NCI-H446 (cell line): ENCODE measurements around the gene EXOC3L4.

Experiments
- DNase-seq, 2 experiments: peaks; one replicate each; lab custom pipeline; 2025; lab: John Stamatoyannopoulos, UW

The EXOC3L4 gene

DNA sequence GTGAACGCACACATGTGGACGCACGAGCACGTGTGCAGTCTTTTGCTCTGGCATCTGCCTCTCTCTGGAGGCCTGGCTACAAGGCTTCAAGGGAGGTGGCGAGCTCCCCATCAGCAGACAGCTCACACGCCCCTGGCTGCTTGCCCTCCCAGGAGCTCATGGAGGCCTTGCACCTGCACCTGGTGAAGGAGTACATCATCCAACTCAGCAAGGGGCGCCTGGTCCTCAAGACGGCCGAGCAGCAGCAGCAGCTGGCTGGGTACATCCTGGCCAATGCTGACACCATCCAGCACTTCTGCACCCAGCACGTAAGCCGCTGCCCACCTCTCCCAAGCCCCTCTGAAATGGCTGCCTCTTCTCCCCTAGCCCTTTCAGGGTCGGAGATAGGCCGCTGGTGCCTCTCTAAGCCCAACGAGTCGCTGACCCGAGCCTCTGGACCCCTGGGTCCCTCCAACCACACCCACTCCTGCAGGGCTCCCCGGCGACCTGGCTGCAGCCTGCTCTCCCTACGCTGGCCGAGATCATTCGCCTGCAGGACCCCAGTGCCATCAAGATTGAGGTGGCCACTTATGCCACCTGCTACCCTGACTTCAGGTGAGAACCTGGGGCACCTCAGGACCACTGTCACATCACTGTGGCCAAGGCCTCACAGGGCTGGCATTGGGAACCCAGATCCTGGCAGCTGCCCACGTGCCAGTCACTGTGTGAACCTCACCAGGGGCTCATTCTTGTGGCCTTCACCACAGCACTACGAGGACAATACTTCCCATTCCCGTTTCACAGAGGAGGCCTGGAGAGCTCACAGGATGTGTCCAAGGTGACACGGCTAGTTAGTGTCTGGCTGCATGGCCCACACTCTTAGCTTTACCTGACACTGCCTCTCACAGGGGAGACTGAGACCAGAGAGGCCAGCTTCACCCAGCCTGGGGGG, 39.0 kb downstream of the EXOC3L4 start:
- DNase-seq = no peak

DNA sequence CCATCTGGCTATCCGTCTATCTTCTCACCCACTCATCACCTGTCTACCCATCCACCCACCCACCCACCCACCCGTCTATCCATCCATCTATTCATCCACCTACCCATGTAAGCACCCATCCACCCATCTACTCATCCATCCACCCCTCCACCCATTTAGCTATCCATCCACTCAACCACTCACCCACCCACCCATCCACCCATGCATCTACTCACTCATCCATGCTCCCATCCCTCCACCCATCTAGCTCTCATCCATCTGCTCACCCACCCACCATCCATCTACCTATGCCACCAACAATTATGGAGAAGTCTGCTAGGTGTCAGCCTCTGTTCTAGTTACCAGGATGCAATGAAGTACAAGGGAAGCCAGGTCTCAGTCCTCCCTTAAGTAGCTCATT, 39.9 kb downstream of the EXOC3L4 start:
- DNase-seq = no peak

GRCh38 chr14:103134919-103135318, 40.4 kb downstream of the EXOC3L4 start:
- no peak for DNase-seq

DNA sequence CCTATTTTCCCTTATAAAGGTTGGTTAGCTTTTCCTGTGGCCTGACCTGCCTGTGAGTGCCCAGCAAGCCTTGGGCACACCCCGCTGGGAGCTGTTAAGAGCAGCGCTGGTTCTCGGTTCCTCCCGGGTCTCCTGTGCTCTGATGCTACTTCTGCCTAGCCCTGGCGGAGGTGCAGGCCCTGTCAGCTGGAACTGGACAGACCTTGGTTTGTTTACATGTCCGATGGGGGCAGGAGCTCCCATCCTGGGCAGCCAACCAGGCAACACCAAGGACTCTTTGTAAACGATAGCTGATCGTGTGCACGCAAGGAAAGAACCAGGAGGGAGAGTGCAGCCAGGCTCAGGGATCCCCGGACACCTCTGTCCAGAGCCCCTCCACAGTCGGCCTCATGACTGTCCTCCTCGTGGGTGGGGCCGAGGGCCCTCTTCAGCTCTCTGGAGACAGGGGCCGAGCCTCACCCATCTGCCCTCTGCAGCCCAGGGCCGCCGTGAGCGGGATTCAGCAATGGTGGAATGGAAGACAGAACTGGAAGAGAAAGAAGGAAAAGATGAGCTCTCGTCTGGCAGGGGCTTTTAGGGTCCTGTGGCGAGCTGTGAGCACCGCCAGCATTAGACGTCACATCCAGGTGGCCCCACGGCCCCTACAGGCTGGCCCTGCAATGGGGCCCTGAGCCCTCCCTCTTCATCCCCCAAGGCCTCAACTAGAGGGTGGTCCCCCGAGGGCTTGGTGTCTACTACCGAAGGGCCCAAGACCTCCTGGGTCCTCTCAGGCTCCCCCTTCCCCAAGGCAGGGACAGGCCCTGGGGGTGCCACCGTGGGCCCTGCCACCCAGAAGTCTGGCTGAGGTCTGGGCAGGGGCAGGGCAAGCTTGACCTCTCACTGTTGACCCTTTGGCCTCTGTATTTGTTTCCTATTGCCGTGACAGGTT, 41.1 kb downstream of the EXOC3L4 start:
- DNase-seq = no peak

DNA sequence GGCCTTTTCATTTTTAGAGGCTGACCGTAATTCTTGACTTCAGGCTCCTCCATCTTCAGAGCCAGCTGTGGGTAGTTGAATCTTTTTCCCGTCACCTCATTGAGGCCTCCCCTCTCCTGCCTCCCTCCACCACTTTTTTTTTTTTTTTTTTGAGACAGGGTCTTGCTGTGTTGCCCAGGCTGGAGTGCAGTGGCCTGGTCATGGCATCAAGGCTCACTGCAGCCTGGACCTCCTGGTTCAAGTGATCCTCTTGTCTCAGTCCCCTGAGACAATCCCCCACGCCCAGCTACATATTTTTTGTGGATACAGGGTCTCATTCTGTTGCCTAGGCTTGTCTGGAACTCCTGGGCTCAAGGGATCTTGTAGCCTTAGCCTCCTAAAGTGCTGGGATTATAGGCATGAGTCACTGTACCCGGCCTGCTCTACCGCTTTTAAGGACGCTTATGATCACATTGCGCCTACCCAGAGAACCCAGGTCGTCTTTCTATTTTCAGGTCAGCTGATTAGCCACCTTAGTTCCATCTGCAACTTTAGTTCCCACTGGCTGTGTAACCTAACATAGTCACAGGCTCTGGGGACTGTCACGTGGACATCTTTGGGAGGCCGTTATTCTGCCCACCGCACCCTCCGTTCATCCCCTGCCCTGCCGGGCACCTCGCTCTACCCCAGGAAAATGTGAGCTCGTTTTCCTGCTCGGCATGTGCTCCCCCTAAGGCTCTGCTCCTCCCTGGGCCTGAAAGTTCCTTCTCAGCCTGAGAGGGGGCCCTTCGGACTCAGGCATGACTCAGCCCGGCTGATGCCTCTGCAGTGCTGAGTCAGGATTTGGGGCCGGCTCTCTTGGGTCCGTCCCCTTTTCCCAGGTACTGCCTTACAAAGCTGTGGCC, 42.1 kb downstream of the EXOC3L4 start:
- DNase-seq = no peak

DNA sequence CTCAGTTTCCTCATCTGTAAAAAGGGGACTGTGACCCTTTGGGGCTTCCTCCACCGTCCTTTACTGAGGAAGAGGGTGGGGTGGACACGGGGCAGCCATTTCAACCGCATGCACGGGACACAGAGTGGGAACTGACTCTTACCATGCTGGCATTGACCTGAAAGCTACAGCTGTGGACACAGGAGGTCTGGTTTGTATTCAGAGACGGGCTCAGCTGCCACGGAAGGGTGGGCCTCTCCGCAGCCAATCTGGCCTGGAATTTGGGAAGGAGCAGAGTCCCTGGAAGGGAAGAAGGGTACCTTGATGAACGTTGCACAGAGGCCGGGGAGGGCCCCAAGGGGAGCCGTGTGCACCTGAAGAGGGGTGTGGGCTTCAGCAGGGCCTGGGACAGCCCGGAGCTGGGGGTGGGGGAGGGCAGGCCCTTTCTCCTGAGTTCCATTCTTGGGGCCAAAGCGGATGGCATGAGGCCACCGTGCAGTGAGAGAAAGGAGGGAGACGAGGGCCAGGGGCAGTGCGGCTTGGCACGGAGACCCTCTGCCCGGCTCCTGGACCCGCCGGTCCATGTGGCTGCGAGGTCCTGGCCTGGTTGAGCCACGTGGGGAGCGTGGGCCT, 43.3 kb downstream of the EXOC3L4 start:
- no peak for DNase-seq

DNA sequence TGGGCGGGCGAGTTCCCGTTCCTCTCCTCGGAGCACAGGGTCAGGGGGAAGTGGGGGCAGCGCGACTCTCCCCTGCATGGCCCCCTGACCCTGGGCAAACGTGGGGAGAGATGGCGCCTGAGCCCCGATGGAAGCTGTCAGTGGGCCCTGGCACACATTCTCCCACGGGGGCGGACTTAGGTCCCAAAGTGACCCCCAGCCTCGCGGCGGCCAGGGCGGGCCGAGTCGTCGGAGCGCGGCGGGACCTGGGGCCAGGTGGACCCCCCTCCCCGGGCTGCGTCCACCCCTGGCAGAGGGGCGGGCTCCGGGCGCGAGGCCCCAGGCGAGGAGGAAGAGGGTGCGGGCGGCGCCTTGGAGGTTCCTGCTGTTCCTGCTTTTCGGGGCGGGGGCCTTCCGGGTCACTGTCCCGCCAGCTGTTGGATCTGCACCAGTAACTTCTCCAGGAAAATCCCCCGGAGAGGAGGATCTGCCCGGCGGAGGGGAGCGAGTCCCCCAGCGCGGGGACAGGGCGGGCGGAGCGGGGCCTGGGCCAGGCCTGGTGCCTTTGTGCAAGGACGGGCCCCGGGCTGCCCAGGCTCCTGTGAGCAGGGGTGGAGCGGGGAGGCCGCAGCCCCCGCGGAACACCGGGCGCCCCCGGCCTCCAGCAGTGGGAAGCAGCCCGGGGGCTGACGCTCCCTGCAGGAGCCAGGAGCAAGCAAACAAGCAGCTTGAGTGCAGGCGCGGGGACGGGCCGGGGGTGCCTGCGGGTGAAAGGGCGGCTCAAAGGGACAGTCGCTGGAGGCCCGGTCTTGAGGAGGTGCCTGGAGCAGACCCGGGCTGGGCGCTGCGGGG, 44.0 kb downstream of the EXOC3L4 start:
- no peak for DNase-seq

DNA sequence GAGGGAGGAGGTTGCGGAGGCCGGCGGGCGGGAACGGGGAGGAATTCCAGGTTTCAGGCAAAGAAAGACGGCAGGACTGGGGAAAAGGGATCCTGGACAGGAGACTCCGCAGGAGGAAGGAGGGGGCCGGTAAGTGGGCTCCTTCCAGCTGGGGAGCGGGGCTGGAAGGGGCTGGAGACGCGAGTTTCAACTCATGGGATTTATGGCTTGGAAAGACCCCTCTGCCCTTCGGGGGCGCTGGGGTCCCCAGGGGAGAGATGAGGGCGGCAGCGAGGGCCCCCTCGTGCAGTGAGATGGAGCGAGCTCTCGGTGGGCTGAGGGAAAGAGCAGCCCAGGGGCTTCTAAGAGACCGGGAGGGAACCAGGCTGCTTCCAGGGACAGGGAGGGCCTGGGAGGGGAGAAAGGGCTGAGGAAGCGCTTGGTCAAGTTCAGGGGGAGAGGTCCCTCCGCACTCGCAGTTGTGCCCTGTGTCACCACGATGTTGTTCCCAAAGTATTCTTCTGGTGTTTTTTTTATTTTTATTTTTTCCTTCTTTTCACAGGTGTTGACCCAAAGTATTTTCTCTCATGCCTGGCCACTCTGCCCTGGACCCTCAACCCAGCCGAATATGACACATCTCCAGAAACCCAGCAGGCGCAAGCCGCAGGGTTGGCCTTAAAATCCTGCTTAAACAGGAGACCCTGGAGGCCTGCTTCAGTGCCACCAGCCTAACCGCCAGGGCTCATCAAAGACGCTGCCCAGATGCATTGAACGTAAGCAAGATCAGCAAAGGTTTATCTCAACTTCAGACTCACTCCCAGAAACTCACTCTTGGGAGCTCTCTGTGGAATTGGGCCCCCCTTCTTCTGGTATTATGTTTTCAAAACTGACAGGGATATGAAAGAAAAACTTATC, 44.9 kb downstream of the EXOC3L4 start:
- DNase-seq = no peak

DNA sequence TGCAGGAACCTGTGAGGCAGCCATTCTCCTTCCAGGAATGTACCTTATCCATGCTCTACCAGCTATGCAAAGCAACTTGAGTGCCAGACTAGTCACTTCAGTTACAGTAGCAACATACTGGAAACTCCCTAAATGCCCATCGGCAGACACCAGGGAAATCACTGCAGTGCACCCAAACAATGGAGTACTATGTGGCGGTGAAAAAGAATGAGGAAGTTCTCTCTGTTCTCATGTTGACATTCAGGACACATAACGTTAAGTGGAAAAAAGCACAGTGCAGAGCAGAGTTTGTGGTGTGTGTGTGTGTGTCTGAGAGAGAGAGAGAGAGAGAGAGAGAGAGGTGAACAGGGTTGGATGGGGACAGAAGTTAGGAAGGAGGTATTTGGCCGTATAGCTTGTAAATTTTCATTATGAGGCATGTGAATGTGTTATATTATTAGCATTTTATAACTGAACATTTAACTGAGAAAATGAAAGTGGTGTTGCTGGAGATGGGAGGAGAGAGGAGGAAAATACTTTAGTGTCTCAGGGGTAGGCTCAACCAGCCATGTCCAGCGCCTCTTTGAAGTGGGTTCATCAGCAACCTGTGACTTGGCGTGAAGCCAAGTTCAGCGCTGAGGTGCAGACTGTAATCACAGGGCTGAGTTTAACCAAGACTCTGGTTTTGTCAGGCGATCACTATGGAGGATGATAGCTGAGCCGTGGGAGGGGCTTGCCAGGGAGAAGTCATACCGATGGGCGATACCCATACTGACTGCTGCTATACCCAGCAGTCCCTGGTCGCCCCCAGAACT, 46.0 kb downstream of the EXOC3L4 start:
- DNase-seq = no peak

DNA sequence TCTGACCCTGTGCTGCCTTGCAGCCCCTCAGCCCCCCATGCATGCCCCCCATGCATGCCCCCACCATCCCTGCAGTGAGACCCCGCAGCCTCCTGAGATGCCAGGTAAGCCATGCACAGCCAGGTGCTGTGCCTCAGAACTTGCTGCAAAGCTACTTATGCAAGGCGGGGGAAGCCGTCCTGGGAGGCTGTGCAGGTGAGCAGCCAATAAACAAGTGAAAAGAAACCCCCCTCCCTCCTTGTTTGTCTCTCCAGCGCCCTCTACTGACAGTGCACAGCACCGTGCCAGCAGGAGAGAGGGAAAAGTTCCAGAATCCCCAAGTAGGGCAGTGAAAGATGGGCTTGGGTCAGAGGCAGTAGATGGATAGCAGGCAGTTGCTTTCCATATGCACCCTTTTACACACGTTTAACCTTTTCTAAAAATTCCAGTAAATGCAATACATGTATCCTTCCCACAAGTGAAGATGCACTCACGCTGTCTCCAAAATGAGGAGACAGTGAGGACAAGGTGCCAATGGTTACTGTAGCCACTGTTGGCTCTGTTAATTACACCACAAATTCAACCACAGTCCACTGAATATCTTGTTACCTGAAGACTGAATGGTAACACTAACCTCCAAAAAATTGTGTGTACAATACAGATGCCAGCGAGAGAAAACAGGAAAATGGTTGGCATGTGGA, 46.7 kb downstream of the EXOC3L4 start:
- DNase-seq = peak in 1 of 2 experiments; percentile 17

DNA sequence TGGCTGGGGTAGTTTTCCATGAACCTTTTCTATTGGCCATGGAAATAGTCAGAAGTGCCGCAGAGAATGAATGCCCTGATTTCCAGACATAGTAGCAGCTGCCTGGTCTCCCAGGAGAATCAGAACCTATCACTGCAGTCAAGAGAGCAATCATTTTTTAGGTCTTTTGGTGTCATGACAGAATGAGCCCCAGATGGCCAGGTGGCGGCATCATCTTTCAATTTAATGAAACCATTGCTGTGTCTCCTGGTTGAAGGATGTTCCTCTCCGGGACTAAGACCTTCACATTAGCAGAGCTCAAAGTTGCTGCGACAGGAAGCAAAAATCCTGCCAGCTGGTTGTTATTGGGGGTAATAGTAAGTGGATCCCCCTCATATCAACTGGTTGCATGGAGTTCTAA, 47.5 kb downstream of the EXOC3L4 start:
- no peak for DNase-seq

GRCh38 chr14:103142721-103143302, 48.3 kb downstream of the EXOC3L4 start:
- no peak for DNase-seq

GRCh38 chr14:103143506-103143905, 49.0 kb downstream of the EXOC3L4 start:
- no peak for DNase-seq

DNA sequence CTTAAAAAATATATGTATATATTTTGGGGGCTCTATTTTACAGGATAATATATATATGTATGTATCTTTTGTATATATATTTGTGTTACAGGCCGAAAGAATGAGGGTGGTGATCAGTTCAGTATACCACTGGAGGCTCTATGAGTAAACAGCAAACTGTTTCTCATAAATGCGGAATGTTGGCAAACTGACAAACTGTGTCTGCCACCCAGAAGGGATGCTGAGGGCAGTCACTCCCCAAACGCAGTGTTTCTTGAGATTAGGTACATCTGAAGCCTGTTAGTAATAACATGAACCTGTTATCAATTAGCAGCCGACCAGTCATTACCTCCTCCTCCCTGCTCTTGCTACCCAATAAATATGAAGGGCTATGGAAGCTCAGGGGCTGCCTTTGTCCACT, 49.6 kb downstream of the EXOC3L4 start:
- no peak for DNase-seq

- no peak for DNase-seq
These were observed 51.7 kb downstream of the EXOC3L4 start for GRCh38 chr14:103146141-103146709.

DNA sequence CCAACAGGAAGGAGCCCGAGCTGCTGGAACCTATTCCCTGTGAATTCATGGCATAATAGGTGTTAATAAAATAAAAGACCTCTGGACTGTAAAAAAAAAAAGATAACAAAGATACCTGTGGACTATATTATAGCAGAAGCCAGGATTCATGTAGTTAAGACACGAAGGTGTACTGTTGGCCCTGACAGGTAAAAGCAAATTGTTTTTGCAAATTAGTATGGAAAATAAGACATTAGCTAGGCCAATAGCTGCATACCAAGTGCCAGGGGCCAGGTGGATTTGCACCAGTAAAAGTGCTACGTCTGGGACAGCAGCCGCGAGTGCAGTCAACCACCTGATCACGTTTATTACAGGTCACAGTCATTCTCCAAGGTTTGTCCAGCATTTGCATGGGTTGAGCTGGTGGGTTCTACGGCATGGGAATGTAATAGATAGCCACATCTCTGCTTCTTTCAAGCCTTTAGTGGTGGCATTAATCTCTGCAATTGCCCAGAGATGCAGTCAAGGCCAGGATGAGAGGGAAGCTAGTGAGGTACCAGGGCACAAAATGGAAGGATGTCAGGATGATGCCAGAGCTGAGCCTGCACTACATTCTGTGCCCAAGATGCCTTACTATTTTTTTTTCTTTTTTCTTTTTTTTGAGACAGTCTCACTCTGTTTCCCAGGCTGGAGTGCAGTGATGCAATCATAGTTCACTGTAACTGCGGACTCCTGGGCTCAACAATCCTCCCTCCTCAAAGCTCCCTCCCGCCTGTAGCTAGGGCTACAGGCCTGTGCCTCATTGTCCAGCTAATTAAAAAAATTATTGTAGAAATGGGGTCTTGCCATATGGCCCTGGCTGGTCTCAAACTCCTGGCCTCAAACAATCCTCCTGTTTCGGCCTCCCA, 55.1 kb downstream of the EXOC3L4 start:
- no peak for DNase-seq
